GM15510 (cell line): Measurements from ENCODE around the gene ITGA11.

Experiments
- POLR2A ChIP-seq: IDR thresholded peaks from 3 replicates; pipeline ENCODE4 v1.6.1; 2011; ENCODE audit warnings: borderline replicate concordance; ENCODE audit not compliant: insufficient read length; ENCODE audit errors: extremely low read depth

ITGA11 gene

DNA sequence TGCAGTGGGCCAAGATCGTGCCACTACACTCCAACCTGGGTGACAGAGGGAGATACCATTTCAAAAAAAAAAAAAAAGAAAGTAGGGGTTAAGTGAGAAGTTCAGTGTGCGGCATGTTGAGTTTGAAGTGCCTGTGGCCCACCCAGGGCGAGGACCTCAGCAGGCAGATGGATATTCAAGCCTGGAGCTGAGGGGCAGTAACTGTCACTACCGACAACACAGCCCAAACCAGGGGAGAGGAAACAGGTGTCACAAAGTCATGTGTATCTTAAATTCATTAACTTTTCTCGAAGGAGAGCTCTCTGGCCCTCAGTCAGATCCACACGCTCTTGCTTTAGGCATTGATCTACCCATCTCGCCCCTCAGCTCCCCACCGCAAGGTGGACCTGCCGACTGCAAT, 109.2 kb downstream of the ITGA11 start:
- TF ChIP-seq POLR2A, result no peak

GRCh38 chr15:68321229-68321628, 110.7 kb downstream of the ITGA11 start:
- no peak for TF ChIP-seq POLR2A

GRCh38 chr15:68319997-68320396, 112.0 kb downstream of the ITGA11 start:
- TF ChIP-seq POLR2A, result no peak

GRCh38 chr15:68318931-68319909, 112.7 kb downstream of the ITGA11 start:
- TF ChIP-seq POLR2A, result no peak

DNA sequence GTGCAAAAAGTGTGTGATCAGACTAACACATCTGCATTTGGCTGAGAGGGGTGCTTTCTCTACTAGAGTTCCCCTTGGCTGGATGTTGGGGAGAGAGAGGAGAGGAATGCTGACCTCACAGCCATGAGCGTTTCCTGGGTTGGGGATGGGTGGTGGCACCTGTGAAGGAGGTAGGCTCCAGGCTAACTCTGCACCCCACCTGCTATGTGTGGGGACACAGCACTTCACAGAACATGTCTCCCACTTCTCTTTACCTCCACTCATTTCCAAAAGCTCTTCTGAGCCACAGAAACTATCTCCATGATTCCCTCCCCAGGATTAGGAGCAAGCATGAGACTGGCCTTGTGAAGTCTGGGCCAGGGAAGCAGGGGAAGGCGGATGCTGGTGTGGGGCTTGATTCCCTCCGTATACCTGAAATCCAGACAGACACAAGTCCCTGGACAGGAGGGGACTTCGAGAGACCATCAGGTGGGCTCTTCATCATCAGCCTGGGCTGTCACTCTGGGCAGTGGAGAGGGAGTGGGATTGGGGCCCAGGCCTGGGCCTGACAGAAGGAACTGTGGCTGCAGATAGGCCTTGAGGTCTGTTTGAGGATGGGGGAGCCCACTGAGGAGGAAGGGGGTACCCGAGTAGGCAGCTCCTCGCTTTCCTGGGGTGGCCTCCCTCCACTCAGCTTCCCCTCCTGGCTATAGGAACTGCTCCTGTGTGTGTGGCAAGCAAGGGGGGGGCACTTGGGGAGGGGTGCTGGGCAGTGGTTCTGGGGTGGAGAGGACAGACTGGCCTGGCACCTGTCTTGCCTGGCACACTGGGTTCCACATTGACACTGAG, 113.7 kb downstream of the ITGA11 start:
- TF ChIP-seq POLR2A, result no peak

- TF ChIP-seq POLR2A, result no peak
Observed at GRCh38 chr15:68317281-68318007, 114.5 kb downstream of the ITGA11 start.

GRCh38 chr15:68316061-68316804, 115.7 kb downstream of the ITGA11 start:
- TF ChIP-seq POLR2A, result no peak

DNA sequence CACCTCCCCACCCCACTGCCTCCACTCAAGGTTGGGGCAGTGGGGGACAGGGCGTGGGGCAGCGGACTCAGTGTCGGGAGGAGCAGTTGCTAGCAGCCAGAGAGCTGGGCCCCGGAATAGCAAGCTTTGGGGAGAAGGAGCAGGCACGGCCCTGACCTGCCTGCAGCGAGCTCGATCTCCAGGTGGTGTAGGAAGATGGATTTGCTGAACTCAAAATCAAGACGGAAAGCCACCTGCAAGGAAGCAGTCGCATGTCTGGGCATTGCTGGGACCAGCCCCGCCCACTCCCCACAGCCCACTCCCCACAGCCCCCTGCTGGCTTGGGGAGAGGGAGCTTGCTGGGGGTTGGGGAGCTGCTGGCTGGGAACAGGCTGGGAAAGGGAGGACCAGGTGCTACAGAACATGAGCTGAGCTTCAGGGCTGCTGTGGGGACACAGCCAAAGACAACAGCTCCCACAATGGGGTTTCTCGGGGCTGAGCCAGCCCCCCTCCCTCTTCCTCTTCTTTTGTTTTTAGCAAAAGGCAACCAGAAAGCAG, 116.4 kb downstream of the ITGA11 start:
- TF ChIP-seq POLR2A, result no peak

- TF ChIP-seq POLR2A, result no peak
Observed at GRCh38 chr15:68315035-68315434, 116.9 kb downstream of the ITGA11 start.

DNA sequence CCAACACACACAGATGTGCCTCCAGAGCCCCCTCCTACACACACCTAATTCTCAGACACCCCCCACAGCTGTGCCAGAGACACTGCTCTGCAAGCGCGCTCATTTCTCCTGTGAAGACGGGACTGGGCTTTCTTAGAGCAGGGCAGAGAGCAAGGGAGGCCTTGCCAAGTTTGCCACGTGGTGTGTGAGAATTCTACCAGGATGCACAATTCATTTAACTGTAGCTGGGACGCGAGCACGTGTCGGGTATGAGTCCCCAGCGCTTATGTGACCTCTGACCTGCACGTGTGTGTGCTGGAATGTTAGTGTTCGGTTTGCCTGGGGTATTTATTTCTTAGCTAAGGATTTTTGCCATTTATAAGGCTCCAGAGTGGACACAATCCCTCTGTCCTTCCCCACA, 117.4 kb downstream of the ITGA11 start:
- TF ChIP-seq POLR2A, result no peak

DNA sequence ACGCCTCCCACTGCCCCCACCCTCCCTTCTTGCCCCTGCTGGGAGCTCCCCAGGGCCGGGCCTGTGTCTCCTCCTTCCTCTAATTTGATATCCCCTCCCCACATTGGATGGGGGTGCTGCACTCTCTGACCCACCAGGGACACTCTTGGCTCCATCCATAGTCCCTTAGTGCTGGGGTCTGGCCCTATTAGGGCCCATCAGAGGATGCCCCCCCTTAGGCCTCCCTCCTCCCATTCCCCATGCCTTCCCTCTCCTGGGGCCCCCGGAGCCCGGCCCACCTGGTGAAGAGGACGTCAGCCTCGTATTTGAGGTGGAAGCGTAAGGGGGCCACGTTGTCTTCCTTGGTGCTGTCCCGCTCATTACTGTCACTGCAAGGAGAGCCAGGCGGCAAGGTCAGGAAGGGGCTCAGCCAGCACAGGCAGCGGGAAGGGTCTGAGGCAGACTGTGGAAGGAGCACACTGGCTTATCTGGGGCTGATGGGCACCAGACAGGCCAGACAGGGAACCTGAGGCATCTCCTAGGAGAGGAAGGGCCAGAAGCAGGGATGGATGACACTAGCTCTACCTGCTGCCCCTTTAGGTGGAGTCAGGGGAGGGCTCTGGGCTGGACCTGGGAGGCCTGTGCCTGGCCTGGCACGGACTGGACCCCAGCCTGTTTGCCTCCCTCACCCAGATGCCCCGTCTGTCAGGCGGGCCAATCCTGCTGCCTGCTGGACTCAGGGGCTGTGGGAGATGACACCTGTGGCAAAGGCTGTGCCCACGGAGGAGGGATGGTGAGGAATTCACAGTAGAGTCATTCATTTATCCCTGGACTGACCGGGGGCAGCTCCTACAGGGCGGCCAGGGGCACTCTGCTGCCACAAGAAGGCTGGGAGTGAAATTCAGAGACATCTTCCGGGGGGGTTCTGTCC, 118.2 kb downstream of the ITGA11 start:
- no peak for TF ChIP-seq POLR2A

GRCh38 chr15:68312701-68313204, 119.2 kb downstream of the ITGA11 start:
- TF ChIP-seq POLR2A, result no peak
